CD1c-positive myeloid dendritic cell (primary cell): ENCODE data around the gene SMYD3.

Experiments
- DNase-seq: peaks from one replicate; pipeline ENCODE4 v3.0.0-alpha.2; 2016; ENCODE audit errors: extremely low spot score

The SMYD3 gene

GRCh38 chr1:246470585-246470984 lies 36.5 kb downstream of the SMYD3 start:
- no peak for DNase-seq

- no peak for DNase-seq
Measured at GRCh38 chr1:246462986-246463385, 44.1 kb downstream of the SMYD3 start.

GRCh38 chr1:246460406-246460805 lies 46.7 kb downstream of the SMYD3 start:
- no peak for DNase-seq

- no peak for DNase-seq
Measured at GRCh38 chr1:246459221-246459620, 47.9 kb downstream of the SMYD3 start.

GRCh38 chr1:246455476-246455875 lies 51.6 kb downstream of the SMYD3 start:
- no peak for DNase-seq

- DNase-seq = no peak
Measured at GRCh38 chr1:246454655-246455054, 52.4 kb downstream of the SMYD3 start.

- peak; percentile 31 for DNase-seq
Measured at GRCh38 chr1:246450611-246451251, 56.3 kb downstream of the SMYD3 start.

GRCh38 chr1:246448373-246448772 lies 58.7 kb downstream of the SMYD3 start:
- no peak for DNase-seq

GRCh38 chr1:246447501-246447900 lies 59.6 kb downstream of the SMYD3 start:
- no peak for DNase-seq

- no peak for DNase-seq
Measured at GRCh38 chr1:246445503-246445902, 61.6 kb downstream of the SMYD3 start.

GRCh38 chr1:246444617-246445016 lies 62.5 kb downstream of the SMYD3 start:
- no peak for DNase-seq

- DNase-seq = no peak
Measured at GRCh38 chr1:246437961-246438360, 69.1 kb downstream of the SMYD3 start.

- no peak for DNase-seq
Measured at GRCh38 chr1:246435421-246436041, 71.5 kb downstream of the SMYD3 start.

- DNase-seq = no peak
Measured at GRCh38 chr1:246434335-246434734, 72.7 kb downstream of the SMYD3 start.

GRCh38 chr1:246428542-246429308 lies 78.4 kb downstream of the SMYD3 start:
- no peak for DNase-seq

GRCh38 chr1:246427611-246428010 lies 79.5 kb downstream of the SMYD3 start:
- DNase-seq = no peak

- no peak for DNase-seq
Measured at GRCh38 chr1:246425895-246426294, 81.2 kb downstream of the SMYD3 start.

- no peak for DNase-seq
Measured at GRCh38 chr1:246425139-246425794, 81.8 kb downstream of the SMYD3 start.

GRCh38 chr1:246420300-246420699 lies 86.8 kb downstream of the SMYD3 start:
- DNase-seq = no peak

GRCh38 chr1:246418565-246419312 lies 88.3 kb downstream of the SMYD3 start:
- no peak for DNase-seq

- DNase-seq = no peak
Measured at GRCh38 chr1:246417813-246418564, 89.1 kb downstream of the SMYD3 start.
